ENCODE measurements around the gene ZHX3. TPM values are rescaled to one million over a fixed set of nuclear protein-coding genes. Genes with fewer than 3 reads are reported as not detected.

Gene ZHX3
- total and polyA plus RNA-seq, 2 of the 13 experiments (the other 11 are each of a cell fraction or from before 2014, with no cell fraction given) = 8.4 to 11.7 TPM

DNA sequence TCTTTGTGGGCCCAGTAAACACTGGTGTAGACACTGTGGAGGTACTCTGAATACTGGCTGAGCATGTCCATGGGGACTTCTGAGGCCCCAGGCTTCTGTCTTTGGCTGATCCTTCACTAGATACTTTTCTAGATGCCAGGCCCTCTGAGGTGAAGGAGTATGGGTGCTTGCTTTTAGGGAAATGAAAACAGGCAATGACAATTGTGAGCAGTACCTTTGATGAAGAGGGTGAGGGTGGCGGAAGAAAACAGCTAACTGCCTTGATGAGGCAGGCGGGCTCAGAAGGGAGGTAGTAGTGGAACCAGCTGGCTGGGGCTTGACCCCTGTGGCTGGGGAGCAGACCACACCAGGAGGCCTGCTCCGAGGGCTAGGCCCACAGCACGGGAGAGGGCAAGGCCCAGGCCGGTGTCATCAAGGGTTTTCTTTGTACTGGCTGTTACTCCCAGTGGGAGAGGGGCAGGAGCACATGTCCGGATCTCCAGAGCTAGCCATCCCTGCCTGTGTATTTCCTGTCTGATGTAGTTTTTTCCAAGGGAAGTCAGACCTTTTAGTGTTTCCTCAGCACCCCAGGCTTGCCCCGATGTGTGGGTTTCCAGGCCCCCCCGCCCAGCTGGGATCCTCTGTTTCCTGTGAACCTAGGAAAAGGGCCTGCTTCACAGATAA, 176.2 kb downstream of the ZHX3 start (continued):
- TF ChIP-seq, protein P1, sequence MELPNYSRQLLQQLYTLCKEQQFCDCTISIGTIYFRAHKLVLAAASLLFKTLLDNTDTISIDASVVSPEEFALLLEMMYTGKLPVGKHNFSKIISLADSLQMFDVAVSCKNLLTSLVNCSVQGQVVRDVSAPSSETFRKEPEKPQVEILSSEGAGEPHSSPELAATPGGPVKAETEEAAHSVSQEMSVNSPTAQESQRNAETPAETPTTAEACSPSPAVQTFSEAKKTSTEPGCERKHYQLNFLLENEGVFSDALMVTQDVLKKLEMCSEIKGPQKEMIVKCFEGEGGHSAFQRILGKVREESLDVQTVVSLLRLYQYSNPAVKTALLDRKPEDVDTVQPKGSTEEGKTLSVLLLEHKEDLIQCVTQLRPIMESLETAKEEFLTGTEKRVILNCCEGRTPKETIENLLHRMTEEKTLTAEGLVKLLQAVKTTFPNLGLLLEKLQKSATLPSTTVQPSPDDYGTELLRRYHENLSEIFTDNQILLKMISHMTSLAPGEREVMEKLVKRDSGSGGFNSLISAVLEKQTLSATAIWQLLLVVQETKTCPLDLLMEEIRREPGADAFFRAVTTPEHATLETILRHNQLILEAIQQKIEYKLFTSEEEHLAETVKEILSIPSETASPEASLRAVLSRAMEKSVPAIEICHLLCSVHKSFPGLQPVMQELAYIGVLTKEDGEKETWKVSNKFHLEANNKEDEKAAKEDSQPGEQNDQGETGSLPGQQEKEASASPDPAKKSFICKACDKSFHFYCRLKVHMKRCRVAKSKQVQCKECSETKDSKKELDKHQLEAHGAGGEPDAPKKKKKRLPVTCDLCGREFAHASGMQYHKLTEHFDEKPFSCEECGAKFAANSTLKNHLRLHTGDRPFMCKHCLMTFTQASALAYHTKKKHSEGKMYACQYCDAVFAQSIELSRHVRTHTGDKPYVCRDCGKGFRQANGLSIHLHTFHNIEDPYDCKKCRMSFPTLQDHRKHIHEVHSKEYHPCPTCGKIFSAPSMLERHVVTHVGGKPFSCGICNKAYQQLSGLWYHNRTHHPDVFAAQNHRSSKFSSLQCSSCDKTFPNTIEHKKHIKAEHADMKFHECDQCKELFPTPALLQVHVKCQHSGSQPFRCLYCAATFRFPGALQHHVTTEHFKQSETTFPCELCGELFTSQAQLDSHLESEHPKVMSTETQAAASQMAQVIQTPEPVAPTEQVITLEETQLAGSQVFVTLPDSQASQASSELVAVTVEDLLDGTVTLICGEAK (IDR thresholded peaks at IDR 0.05) = no peak
- TF ChIP-seq, protein P1 (CRISPR knock-in tag; IDR thresholded peaks at IDR 0.05) = no peak
- TF ChIP-seq SIN3A (IDR thresholded peaks at IDR 0.05; ENCODE audit: borderline replicate concordance, low read depth, low read length) (no peak), ZNF383 (CRISPR knock-in tag; IDR thresholded peaks at IDR 0.05; ENCODE audit: borderline replicate concordance) (no peak), ZNF766 (CRISPR knock-in tag; IDR thresholded peaks at IDR 0.05; ENCODE audit: borderline replicate concordance) (no peak; the same call in 1 of the 2 replicates), ZNF256 (CRISPR knock-in tag; conservative IDR thresholded peaks at IDR 0.05) (no peak), ZNF549 (CRISPR knock-in tag; IDR thresholded peaks at IDR 0.05) (no peak), ZBTB3 (CRISPR knock-in tag; IDR thresholded peaks at IDR 0.05; ENCODE audit: borderline replicate concordance, low read depth) (no peak)
- TF ChIP-seq, protein P2, sequence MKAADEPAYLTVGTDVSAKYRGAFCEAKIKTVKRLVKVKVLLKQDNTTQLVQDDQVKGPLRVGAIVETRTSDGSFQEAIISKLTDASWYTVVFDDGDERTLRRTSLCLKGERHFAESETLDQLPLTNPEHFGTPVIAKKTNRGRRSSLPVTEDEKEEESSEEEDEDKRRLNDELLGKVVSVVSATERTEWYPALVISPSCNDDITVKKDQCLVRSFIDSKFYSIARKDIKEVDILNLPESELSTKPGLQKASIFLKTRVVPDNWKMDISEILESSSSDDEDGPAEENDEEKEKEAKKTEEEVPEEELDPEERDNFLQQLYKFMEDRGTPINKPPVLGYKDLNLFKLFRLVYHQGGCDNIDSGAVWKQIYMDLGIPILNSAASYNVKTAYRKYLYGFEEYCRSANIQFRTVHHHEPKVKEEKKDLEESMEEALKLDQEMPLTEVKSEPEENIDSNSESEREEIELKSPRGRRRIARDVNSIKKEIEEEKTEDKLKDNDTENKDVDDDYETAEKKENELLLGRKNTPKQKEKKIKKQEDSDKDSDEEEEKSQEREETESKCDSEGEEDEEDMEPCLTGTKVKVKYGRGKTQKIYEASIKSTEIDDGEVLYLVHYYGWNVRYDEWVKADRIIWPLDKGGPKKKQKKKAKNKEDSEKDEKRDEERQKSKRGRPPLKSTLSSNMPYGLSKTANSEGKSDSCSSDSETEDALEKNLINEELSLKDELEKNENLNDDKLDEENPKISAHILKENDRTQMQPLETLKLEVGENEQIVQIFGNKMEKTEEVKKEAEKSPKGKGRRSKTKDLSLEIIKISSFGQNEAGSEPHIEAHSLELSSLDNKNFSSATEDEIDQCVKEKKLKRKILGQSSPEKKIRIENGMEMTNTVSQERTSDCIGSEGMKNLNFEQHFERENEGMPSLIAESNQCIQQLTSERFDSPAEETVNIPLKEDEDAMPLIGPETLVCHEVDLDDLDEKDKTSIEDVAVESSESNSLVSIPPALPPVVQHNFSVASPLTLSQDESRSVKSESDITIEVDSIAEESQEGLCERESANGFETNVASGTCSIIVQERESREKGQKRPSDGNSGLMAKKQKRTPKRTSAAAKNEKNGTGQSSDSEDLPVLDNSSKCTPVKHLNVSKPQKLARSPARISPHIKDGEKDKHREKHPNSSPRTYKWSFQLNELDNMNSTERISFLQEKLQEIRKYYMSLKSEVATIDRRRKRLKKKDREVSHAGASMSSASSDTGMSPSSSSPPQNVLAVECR (CRISPR knock-in tag; IDR thresholded peaks at IDR 0.05; ENCODE audit: borderline replicate concordance) = no peak; the same call in 1 of the 2 replicates
- TF ChIP-seq, protein P3, sequence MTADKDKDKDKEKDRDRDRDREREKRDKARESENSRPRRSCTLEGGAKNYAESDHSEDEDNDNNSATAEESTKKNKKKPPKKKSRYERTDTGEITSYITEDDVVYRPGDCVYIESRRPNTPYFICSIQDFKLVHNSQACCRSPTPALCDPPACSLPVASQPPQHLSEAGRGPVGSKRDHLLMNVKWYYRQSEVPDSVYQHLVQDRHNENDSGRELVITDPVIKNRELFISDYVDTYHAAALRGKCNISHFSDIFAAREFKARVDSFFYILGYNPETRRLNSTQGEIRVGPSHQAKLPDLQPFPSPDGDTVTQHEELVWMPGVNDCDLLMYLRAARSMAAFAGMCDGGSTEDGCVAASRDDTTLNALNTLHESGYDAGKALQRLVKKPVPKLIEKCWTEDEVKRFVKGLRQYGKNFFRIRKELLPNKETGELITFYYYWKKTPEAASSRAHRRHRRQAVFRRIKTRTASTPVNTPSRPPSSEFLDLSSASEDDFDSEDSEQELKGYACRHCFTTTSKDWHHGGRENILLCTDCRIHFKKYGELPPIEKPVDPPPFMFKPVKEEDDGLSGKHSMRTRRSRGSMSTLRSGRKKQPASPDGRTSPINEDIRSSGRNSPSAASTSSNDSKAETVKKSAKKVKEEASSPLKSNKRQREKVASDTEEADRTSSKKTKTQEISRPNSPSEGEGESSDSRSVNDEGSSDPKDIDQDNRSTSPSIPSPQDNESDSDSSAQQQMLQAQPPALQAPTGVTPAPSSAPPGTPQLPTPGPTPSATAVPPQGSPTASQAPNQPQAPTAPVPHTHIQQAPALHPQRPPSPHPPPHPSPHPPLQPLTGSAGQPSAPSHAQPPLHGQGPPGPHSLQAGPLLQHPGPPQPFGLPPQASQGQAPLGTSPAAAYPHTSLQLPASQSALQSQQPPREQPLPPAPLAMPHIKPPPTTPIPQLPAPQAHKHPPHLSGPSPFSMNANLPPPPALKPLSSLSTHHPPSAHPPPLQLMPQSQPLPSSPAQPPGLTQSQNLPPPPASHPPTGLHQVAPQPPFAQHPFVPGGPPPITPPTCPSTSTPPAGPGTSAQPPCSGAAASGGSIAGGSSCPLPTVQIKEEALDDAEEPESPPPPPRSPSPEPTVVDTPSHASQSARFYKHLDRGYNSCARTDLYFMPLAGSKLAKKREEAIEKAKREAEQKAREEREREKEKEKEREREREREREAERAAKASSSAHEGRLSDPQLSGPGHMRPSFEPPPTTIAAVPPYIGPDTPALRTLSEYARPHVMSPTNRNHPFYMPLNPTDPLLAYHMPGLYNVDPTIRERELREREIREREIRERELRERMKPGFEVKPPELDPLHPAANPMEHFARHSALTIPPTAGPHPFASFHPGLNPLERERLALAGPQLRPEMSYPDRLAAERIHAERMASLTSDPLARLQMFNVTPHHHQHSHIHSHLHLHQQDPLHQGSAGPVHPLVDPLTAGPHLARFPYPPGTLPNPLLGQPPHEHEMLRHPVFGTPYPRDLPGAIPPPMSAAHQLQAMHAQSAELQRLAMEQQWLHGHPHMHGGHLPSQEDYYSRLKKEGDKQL (CRISPR knock-in tag; IDR thresholded peaks at IDR 0.05; ENCODE audit: low read depth) = no peak
